Colon (tissue), 2 donors: ENCODE results near the gene BANF1.
"Not testable (repeated sequence)": the region's sequence is repeated elsewhere in the genome, so short reads cannot be mapped to it uniquely, and the experiment has no call there.

Experiments used
- FAIRE-seq: peaks from 2 replicates; lab custom pipeline; 2012; peaks lifted over from hg19 to GRCh38; lab: Jason Lieb, UNC
- donor health status: control.
- donor health status: control.

BANF1 gene

DNA sequence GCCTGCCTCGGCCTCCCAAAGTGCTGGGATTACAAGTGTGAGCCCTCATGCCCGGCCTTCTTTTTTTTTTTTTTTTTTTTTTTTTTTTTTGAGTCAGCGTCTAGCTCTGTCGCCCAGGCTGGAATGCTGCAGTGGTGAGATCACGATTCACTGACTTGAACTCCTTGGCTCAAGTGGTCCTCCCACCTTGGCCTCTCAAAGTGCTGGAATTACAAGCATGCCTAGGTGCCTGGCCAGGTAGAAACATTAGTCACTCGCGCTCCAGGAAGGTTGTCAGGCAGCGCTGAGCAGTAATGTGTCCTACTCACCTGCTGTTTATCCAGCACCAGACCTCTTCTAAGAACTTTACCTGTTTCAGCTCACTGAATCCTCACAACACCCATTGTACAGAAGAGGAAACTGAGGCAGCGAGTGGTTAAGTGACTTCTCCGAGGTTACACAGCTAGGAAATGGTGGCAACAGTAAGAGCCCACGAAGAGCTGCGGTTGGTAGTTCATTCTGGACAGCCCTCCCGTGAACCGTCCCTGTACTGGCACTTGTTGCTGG is 9.0 kb downstream of the BANF1 start:
- FAIRE-seq = no peak

DNA sequence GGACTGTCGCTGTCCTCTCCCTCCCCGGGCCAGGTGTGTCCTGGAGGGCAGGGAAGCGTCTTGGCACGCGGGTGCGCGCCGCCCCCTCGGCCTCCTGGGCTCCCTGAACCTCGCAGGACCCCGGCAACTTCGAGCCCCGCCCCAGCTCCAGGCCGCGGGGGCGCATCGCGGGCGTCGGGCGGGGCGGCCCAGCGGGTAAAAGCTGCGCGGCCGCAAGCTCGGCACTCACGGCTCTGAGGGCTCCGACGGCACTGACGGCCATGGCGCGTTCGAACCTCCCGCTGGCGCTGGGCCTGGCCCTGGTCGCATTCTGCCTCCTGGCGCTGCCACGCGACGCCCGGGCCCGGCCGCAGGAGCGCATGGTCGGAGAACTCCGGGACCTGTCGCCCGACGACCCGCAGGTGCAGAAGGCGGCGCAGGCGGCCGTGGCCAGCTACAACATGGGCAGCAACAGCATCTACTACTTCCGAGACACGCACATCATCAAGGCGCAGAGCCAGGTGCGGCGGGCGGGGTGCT is 9.5 kb downstream of the BANF1 start, which contains the start of gene CST6:
TSS of gene CST6 (plus strand) at position 224 of the 519 bp plus-strand sequence. CDS start at position 261, 37 bp downstream.
- no peak for FAIRE-seq

DNA sequence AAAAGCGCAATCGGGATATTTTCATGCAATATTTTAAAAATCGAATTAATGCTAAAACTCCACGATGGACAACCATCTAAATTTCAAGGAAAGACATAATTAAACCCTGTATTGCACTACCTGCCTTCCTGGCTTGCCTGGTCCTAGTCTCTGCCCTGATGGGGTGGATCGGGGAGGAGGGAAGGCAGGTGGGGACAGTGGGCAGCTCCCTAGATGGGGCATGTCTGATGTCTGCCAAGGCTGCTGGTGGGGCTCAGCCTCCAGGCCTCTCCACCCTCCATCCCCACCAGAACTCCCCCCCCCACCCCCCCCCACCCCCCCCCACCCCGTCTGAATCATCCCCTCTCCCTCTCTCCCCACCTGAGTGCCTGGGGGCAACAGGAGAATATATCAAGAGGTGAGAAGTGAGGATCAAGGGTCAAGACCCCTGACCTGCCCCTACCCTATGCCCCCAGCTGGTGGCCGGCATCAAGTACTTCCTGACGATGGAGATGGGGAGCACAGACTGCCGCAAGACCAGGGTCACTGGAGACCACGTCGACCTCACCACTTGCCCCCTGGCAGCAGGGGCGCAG is 10.2 kb downstream of the BANF1 start:
- no peak for FAIRE-seq

DNA sequence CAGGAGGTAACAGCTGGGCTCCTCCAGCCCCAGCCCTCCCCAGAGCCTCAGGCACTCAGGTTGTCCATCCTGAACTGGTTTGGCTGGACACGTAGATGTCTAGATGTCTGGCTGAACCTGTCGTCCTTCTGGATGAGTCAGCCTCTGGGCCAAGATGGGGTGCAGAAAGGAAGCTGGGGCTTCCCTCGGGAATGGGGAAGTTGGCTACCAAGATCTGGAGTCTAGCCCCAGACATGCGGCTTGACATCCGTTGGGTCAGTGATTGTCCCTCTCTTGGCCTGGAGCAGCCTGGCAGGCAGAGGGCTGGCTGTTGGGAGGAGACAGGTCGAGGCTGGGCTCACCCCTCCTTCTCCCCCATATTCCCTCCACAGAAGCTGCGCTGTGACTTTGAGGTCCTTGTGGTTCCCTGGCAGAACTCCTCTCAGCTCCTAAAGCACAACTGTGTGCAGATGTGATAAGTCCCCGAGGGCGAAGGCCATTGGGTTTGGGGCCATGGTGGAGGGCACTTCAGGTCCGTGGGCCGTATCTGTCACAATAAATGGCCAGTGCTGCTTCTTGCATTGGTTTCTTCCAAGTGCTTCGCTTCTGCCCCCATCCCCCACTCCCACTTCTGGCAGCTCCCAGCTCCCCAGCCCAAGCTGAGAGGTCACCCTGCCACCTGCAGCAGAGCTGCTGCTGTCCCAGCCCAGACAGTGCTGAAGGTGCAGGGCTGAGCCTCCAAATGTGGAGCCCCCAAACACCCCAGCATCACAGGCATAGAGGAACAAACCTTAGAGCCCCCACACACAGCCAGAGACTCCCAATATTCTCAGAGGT is 10.9 kb downstream of the BANF1 start:
- no peak for FAIRE-seq

DNA sequence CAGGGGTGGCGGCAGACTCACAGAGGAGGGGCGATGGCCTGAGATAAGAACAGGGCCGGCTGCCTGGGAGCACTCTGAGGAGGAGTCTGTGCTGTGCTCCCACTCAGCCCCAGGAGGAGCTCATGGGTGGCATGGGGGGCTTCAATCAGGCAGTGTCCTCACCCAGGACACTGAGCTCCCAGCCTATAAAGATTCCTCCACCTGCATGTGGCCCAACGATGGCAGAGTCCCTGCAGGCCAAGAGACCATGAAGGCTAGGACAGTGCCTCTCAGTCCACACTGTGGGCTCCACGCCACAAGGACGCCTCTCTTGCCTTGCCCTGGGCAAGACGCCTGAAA is 11.4 kb downstream of the BANF1 start:
- no peak for FAIRE-seq

DNA sequence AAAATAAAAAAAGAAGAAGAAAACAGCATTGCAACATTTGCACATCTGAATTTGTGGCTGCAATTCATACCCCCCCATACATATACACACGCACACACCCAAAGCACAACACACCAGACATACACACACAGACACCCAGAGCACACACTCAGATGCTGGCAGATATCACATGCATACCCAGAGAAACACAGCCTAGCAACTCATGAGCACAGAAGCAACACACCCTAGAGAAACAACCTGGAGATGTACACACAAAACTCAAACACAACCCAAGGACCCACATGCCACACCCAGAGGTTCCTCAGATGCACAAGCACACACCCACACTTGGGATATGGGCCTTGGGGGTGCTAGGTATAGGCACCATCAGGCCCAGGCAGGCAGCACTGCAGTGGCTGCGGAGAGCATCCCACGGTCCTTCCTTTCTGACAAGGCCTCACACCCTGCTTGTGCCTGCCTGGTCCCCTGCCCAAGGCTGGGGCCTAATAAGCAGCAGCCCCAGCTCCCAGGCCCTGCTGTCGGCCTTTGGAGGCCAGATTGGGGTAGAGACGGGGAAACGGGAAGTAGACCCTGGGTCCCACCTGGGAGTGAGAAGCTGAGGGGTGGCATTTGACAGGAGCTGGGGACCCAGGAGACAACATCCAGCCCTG is 12.6 kb downstream of the BANF1 start:
- no peak for FAIRE-seq

DNA sequence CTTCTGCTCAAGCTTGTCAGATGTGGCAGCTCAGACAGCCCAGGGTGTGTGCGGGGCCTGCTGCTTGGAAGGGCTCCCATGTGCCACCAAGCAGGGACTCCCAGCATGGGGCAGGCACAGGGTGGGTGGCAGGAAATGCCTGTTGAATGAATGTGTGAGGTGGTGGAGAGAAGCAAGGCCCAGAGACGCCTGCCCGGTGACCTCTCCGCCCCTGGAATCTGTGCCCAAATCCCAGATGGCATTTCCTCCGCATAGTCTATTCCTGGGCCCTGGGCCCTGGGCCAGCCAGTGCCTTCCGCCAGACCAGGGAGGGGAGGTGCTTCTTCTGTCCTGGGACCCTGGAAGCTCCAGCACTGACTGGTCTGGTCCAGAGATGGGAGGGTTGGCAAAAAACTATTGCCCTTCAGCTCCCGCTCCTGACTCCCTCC is 13.2 kb downstream of the BANF1 start:
- FAIRE-seq = no peak

DNA sequence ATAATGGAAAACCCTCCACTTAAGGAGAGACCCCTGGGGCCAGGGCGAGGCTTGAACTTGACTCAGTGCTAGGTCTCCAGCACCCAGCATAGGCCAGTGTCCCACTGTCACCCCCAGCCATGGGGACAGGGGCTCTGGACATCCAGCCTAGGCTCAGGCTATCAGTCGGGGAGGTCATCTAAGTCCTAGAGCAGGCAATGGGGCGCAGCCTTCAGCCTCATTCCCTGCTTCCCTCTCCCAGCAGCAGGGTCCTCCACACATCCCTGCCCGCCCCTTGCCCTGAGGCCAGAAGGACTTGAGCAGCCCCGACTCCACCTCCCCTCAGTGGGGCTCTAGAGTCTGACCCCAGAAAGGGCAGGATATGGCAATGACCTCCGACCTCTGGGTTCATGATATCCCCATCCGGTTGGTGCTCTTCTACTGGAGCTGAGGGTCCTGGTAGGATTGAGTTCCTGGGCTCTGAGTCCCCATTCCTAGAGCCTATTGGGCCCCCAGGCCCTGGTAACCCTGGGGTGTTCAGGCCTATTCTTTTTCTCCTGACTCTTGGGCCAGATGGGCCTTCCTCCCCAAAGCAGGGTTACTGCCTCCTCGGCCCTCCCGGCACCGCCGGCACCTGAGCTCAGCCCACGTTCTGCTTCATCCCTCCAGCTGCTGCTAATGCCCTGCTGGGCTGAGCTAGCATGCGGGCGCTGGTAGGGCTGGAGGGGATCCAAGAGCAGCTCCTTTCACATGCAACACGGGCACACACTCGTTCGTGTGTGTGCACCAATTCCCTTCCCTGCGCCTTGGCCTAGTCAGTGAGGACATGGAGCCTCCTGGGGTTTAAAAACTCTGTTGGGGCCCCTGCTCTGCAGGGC is 13.9 kb downstream of the BANF1 start:
- FAIRE-seq = no peak

DNA sequence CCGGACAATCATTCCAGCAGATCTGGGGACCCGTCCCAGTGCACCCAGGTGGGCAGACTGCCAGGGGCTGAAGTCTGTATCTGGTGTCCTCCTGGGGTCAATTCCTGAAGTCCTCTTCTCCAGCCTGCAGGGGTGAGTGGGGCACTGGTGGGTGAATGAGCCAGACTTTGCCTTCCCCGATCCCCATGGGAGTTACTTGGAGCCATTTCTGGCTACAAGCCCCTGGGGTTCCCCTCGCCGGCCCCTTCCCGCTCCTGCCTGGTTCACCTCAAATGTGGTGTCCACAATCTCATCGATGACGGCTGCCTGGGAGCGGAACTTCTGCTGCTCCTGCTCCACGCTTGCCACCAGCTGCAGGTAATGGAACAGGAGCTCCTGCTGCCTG is 14.5 kb downstream of the BANF1 start:
- no peak for FAIRE-seq

DNA sequence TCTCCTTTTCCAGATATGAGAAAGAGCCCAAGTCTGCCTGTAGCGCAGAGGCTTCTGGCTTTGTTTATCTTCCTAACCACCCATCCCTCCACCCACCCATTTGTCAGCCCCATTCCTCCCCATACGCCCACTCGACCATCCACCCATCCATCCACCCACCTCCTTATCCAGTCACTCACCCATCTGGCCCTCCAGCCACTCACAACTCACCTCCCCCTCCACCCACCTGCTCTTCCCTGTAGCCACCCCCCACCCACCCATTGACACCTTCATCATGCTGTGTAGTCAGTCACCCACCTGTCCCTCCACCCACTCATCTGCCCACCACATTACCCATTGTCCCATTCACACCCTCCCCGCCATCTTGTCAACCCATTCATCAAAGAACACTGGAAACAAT is 15.0 kb downstream of the BANF1 start:
- FAIRE-seq = no peak

DNA sequence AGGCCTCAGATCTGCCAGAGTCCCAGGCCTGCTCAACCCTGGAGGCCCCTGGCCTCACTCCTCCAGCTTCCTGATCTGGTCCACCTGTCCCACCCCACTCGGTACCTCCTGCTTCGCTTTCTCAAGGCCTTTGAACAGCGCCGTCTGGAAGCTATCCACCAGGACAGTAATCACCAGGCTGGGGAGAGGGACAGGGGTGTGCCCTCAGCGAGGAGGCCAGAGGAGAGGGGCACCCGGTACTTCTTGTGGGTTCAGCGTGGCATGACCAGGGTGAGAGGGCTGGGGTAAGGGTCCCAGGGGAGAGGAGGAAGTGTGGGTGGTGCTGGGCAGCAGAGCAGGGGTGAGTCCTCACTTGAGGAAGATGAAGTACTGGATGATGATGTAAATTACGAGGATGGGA is 17.9 kb downstream of the BANF1 start:
- no peak for FAIRE-seq

DNA sequence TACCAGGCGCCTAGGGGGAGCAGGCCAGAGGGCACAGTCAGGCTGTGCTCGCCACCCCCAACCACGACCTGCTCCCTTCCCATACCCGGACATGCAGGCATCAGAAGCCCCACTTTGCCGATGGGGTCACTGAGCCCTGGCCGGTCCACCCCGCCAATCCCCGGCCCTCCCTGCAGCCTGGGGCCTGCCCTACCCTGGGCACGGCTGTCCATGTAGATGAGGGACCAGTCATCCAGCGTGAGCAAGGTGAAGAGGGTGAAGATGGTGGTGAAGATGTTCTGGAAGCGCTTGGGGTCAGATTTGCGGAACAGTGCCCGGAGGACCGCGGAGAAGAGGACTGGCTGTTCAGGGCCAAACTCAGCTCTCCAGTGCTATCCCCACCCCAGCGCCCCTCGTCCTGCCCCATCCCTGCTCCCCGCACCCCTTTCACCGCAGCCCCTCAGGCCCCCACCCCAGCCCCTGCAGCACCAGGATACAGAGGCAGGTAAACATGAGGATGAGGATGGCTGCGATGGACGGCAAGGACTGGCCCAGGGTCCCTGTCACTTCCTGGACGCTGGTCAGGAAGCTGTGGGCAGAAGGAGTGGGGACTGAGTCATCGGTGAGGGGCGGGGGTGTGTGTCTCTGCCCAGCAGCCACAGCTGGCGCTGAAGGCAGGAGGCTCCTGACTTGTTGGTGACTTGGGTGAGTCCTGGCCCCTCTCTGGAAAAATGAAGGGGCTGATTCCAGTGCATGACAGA is 18.5 kb downstream of the BANF1 start:
- FAIRE-seq = no peak

DNA sequence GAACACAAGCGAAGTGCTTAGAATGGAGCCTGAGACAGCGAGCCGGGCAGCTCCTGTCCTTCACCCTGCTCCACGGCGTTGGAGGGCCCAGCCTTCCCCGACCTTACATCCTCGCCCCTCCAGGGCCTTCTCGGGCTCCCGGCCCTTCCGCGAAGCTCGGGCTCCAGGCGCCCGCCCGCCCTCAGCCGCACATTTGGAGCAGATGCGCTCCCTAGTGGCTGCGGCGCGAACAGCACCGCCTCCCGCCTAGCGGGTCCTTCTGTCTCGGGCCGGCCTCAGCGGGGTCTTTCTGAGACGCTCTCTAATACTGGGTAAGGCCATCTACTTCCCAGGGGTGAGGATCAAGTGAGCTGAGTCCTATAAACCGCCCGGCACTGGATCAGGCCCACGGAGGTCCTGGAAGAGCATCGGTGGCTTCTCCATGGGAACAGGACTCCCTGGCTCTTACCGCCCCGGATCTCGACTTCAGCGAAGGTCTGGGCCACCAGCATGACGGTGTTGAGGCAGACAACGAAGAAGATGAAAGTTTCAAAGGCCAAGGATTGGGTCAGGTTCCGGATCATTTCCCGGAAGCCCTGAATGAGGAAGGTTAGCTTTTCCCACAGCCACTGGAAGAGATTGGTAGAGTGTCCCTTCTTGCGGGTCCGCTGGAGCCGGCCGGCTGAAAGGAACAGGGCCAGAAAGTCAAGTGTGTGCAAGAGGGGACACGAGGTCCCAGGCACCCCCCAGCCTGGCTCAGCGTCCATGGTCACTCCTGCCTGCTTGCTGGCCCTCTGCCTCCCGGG is 20.3 kb downstream of the BANF1 start:
- FAIRE-seq = no peak

DNA sequence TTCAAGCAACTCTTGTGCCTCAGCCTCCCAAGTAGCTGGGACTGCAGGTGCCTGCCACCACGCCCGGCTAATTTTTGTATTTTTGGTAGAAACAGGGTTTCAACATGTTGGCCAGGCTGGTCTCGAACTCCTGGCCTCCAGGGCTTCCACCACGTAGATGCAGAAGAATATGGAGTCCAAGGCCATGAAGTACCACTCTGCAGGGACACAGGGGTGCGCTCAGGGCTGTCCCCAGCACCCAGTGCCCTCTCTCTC is 20.8 kb downstream of the BANF1 start:
- not testable (repeated sequence) for FAIRE-seq

DNA sequence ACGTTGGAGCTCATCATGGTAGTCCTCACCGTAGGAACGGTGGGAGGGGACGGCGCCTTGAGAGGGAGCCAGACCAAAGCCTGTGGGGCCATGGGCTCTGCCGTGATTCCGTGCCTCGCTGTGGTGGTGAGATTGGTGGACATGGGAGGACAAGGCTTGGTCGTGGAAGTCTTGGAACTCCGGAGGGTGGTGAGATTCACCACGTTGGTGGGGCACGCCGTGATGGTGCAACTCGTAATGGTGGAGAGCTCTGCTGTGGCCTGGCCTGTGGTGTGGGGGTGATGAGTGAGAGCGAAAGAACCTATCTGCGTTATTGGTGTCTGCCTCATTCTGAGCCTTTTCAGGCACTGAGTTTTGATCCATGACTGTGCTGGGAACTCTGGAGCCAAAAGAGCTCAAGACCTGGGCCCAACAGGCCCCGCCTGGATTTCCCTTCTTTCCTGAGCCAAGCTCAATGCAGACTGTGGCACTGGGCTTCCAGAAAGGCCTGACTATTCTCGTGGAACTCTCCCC is 23.8 kb downstream of the BANF1 start, which contains the start of gene CATSPER1:
TSS of gene CATSPER1 (minus strand) at position 463 of the 513 bp plus-strand sequence. CDS start at position 363, 100 bp downstream.
- no peak for FAIRE-seq

DNA sequence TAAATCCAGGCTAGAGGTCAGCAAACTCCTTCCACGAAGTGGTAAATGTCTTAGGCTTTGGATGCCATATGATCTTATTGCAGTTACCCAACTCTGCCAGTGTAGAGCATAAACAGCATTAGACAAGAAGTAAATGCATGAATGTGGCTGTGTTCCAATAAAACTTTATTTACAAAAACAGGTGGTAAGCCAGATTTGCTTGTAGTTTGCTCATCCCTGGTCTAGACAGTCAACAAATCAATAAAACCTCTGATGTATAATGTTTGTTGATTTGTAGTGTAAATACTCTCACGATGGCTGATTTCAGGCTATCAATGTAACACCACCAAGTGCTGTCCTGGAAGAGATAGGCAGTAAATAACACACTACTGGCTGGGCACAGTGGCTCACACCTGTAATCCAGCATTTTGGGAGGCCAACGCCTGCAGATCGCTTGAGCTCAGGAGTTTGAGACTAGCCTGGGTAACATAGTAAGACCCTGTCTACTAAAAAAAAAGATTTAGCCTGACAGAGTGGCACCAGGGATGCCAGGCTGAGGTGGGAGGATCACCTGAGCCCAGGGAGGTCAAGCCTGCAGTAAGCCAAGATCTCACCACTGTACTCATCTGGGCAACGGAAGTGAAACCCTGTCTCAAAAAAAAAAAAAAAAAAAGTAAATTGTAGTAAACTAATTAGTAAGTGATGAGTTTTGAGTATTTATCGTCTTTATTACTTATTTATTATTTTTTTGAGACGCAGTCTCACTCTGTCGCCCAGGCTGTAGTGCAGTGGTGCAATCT is 30.8 kb downstream of the BANF1 start:
- FAIRE-seq = no peak

DNA sequence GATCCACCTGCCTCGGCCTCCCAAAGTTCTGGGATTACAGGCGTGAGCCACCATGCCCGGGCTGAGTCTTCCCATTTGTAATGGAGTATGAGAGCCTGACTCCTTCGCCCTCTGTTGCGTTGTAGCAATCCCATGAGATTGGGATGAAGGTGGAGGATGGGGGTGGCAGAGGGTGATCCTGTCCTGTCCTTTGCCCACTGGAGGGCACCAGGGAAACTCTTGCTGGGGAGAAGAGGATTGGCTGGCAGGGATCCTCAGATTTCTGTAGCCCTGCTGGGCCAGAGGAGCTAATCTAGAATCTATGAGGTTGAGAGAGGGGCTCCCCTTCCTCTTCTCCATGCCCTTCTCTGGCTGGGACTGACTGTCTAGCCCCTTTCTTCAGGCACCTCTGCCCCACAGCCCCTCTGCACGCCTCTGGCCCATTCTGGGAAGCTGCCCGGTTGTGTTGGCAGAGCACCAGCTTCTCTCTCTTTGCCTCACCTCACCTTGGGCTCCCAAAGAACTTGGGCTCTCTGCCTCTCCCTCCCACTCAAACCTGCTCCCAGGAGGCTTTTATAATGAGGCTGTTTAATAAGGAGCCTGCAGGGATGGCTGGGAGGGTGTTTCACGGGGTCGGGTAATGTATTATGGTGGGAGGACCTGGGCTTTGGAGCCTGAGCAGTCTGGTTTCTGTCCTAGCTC is 33.5 kb downstream of the BANF1 start:
- FAIRE-seq = no peak

DNA sequence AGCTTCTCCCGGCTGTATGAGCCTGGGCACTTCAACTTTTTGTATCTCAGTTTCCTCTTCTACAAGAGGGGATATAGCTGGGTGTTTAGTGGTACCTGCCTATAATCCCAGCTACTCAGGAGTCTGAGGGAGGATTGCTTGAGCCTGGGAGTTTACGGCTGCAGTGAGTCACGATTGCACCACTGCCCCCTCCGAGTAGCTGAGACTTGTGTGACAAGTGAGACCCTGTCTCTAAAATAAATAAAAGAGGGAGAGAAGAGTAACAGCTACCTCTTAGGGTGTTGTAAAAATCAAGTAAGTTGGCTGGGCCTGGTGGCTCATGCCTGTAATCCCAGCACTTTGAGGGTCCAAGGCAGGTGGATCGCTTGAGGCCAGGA is 34.0 kb downstream of the BANF1 start:
- FAIRE-seq = no peak

DNA sequence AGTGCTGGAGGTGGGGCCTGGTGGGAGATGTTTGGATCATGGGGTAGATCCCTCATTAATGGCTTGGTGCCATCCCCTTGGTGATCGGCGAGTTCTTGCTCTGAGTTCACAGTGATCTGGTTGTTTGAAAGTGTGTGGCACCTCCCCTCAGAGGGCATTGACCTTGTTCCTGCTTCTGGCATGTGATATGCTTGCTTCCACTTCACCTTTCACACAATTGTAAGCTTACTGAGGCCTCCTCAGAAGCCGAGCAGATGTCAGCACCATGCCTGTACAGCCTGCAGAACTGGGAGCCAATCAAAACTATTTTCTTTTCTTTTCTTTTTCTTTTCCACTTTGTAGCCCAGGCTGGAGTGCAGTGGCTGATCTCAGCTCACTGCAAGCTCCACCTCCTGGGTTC is 35.0 kb downstream of the BANF1 start:
- no peak for FAIRE-seq
